ENCODE results near the gene SLC49A3. TPM values are rescaled to one million over a fixed set of nuclear protein-coding genes. Genes with fewer than 3 reads are reported as not detected.
"Not testable (repeated sequence)": the region's sequence is repeated elsewhere in the genome, so short reads cannot be mapped to it uniquely, and the experiment has no call there.

Gene SLC49A3
- total RNA-seq, 1 experiment from 2014 or later: 0.20 TPM

DNA sequence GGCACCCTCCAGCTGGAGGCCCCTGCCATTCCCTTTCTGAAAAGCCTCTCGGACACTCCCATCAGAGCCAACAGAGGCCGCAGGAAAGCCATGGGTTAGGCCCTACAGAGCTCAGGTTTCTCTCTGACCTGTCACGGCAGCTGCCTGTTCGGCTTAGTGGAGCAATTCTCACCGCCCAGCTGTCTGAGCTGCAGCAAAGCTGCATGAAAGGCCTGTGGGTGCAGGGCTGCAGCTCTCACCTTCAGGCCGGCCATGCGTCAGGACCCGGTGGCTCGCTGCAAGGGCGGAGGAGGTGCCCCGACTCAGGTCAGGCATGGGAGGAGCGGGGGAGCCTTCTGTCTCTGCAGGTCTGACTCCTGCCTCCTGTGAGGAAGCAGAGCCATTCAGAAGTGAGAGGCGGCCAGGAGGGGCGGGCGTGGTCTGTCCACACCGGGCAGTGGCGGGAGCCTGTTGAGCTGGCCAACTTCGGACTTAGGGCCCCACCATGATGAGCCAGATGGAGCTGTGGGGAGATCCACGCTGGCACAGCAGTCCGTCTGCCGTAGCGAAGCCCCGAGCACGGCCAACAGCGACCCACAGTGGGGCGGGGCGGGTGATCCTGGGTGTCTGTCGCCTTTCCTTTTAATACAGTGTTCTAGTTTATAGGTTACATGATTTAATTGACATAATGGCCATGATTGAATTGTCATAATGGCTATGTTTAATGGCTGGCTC lies 40.2 kb downstream of the SLC49A3 start:
- POLR2A ChIA-PET: no interaction called here

DNA sequence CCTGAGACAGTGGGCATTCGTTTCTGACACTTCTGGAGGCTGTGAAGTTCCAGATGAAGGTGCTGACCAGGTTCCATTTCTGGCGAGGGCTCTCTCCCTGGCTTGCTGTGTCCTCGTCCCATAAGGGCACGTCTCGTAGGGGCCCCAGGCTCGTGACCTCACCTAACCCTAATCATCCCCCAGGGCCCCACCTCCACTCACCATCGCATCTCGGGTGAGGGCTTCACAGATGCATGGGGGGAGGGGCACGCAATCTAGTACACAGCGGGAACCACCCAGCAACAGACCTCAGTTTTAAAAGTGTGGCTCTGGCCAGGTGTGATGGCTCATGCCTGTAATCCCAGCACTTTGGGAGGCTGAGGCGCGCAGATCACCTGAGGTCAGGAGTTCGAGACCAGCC lies 41.5 kb downstream of the SLC49A3 start:
- no peak for TF ChIP-seq CTCF (IDR thresholded peaks at IDR 0.05; ENCODE audit: insufficient read depth in 1 of 2, low read depth in 1 of 2, low read length in 1 of 2, severe bottlenecking in 1 of 2, unreplicated experiment in 1 of 2)
- POLR2A ChIA-PET: no interaction called here
- Histone ChIP-seq H3K9me3 (no peaks in the 10 kb centered on the region), H3K4me3 (ENCODE audit: low read depth, low read length) (no peak overlapping the region), H3K4me1 (no peaks in the 10 kb centered on the region), H3K36me3 (ENCODE audit: control insufficient read depth, insufficient read depth, low read length) (no peaks in the 10 kb centered on the region), H3K27me3 (replicated peaks; ENCODE audit: control insufficient read depth, insufficient read depth, low read length) (no peaks in the 10 kb centered on the region)
- Mint-ChIP-seq H3K27ac (ENCODE audit: unreplicated experiment) (no peak overlapping the region), H3K27me3 (ENCODE audit: insufficient read depth, unreplicated experiment) (peaks cover 3% of the 10 kb centered on the region), H3K4me1 (ENCODE audit: low read depth, unreplicated experiment) (no peaks in the 10 kb centered on the region), H3K4me3 (ENCODE audit: unreplicated experiment) (no peak overlapping the region), H3K9me3 (ENCODE audit: unreplicated experiment) (peaks cover 10% of the 10 kb centered on the region), H3K36me3 (ENCODE audit: insufficient read depth, unreplicated experiment) (no peaks in the 10 kb centered on the region)
- intact Hi-C loops (cut with micrococcal nuclease; ENCODE audit: unreplicated experiment): no loop called here
- DNase-seq: no peak
- CTCF ChIA-PET: no interaction called here
- BruUV-seq (replicated peaks): no TSS peak

More for the DNA sequence above, 40.2 kb downstream of the SLC49A3 start:
- no peak for DNase-seq
- Mint-ChIP-seq H3K4me3 (ENCODE audit: unreplicated experiment) (no peak overlapping the region), H3K36me3 (ENCODE audit: insufficient read depth, unreplicated experiment) (no peaks in the 10 kb centered on the region), H3K9me3 (ENCODE audit: unreplicated experiment) (peaks cover 10% of the 10 kb centered on the region), H3K4me1 (ENCODE audit: low read depth, unreplicated experiment) (no peaks in the 10 kb centered on the region), H3K27ac (ENCODE audit: unreplicated experiment) (no peak overlapping the region), H3K27me3 (ENCODE audit: insufficient read depth, unreplicated experiment) (peaks cover 3% of the 10 kb centered on the region)
- Histone ChIP-seq H3K36me3 (ENCODE audit: control insufficient read depth, insufficient read depth, low read length) (no peaks in the 10 kb centered on the region), H3K9me3 (no peaks in the 10 kb centered on the region), H3K4me3 (ENCODE audit: low read depth, low read length) (no peak overlapping the region), H3K4me1 (no peaks in the 10 kb centered on the region), H3K27me3 (replicated peaks; ENCODE audit: control insufficient read depth, insufficient read depth, low read length) (no peaks in the 10 kb centered on the region)
- no peak for TF ChIP-seq CTCF (IDR thresholded peaks at IDR 0.05; ENCODE audit: insufficient read depth in 1 of 2, low read depth in 1 of 2, low read length in 1 of 2, severe bottlenecking in 1 of 2, unreplicated experiment in 1 of 2)
- no TSS peak for BruUV-seq (replicated peaks)
- intact Hi-C loops (cut with micrococcal nuclease; ENCODE audit: unreplicated experiment): no loop called here
- CTCF ChIA-PET: no interaction called here

GRCh38 chr4:646460-646859 lies 42.5 kb downstream of the SLC49A3 start:
- H3K9me3 ChIP-seq: peaks cover 4% of the 10 kb centered on the region; the same call in 1 of the 2 replicates
- TF ChIP-seq CTCF (IDR thresholded peaks at IDR 0.05; ENCODE audit: insufficient read depth in 1 of 2, low read depth in 1 of 2, low read length in 1 of 2, severe bottlenecking in 1 of 2, unreplicated experiment in 1 of 2): no peak
- H3K9me3 Mint-ChIP-seq (ENCODE audit: unreplicated experiment): peaks cover 10% of the 10 kb centered on the region
- no TSS peak for BruUV-seq (replicated peaks)
- no peaks in the 10 kb centered on the region for H3K27me3 ChIP-seq (replicated peaks; ENCODE audit: control insufficient read depth, insufficient read depth, low read length)
- no peak overlapping the region for H3K4me3 Mint-ChIP-seq (ENCODE audit: unreplicated experiment)
- H3K4me1 ChIP-seq: no peaks in the 10 kb centered on the region
- no peak overlapping the region for H3K4me3 ChIP-seq (ENCODE audit: low read depth, low read length)
- no peak overlapping the region for H3K27ac Mint-ChIP-seq (ENCODE audit: unreplicated experiment)
- DNase-seq: no peak
- H3K27me3 Mint-ChIP-seq (ENCODE audit: insufficient read depth, unreplicated experiment): peaks cover 3% of the 10 kb centered on the region
- H3K4me1 Mint-ChIP-seq (ENCODE audit: low read depth, unreplicated experiment): no peaks in the 10 kb centered on the region
- ChIA-PET POLR2A (no interaction called here), CTCF (no interaction called here)
- H3K36me3 ChIP-seq (ENCODE audit: control insufficient read depth, insufficient read depth, low read length): no peaks in the 10 kb centered on the region
- no peaks in the 10 kb centered on the region for H3K36me3 Mint-ChIP-seq (ENCODE audit: insufficient read depth, unreplicated experiment)
- intact Hi-C loops (cut with micrococcal nuclease; ENCODE audit: unreplicated experiment): no loop called here

GRCh38 chr4:642366-642765 lies 46.6 kb downstream of the SLC49A3 start:
- DNase-seq; H3K36me3 ChIP-seq (ENCODE audit: control insufficient read depth, insufficient read depth, low read length); intact Hi-C loops (cut with micrococcal nuclease; ENCODE audit: unreplicated experiment); H3K4me1 ChIP-seq; H3K27me3 ChIP-seq (replicated peaks; ENCODE audit: control insufficient read depth, insufficient read depth, low read length); H3K9me3 ChIP-seq; CTCF ChIA-PET; H3K4me3 ChIP-seq (ENCODE audit: low read depth, low read length); BruUV-seq (replicated peaks); H3K4me3 Mint-ChIP-seq (ENCODE audit: unreplicated experiment); H3K27me3 Mint-ChIP-seq (ENCODE audit: insufficient read depth, unreplicated experiment); H3K4me1 Mint-ChIP-seq (ENCODE audit: low read depth, unreplicated experiment); H3K27ac Mint-ChIP-seq (ENCODE audit: unreplicated experiment); H3K36me3 Mint-ChIP-seq (ENCODE audit: insufficient read depth, unreplicated experiment): not testable (repeated sequence)
- H3K9me3 Mint-ChIP-seq (ENCODE audit: unreplicated experiment): peaks cover 10% of the 10 kb centered on the region
- POLR2A ChIA-PET: interaction anchor here (0.6 kb wide), 1 partner anchor 45 kb away, joined by 4 read pairs; no protein-coding TSS in a partner anchor
